GM12801 (cell line): ENCODE results near the gene IDH1.

ENCODE experiments used
- TF ChIP-seq, protein P1 (sequence below): IDR thresholded peaks from one replicate; pipeline ENCODE4 v1.5.1; 2011; ENCODE audit warnings: control low read depth; ENCODE audit not compliant: insufficient read length; ENCODE audit errors: extremely low read depth

Gene IDH1

DNA sequence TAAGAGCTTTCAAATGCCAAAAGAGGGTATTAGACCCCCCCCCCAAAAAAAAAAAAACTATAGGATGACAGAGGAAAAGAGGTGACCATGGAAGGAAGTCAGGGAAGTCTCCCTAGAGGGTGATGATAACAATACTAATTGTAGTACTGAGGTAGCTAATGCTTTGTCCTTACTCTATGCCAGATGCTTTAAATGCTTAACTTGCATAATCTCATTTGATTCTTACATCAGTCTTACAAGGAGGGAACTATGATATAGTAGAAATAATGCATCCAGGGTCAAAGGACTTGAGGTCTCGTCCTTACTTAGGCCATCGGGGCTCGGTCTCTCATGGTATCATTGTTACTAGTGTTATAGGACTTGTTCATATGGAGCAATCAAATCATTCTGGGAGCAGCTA lies 9.1 kb downstream of the IDH1 start:
- TF ChIP-seq, protein P1, sequence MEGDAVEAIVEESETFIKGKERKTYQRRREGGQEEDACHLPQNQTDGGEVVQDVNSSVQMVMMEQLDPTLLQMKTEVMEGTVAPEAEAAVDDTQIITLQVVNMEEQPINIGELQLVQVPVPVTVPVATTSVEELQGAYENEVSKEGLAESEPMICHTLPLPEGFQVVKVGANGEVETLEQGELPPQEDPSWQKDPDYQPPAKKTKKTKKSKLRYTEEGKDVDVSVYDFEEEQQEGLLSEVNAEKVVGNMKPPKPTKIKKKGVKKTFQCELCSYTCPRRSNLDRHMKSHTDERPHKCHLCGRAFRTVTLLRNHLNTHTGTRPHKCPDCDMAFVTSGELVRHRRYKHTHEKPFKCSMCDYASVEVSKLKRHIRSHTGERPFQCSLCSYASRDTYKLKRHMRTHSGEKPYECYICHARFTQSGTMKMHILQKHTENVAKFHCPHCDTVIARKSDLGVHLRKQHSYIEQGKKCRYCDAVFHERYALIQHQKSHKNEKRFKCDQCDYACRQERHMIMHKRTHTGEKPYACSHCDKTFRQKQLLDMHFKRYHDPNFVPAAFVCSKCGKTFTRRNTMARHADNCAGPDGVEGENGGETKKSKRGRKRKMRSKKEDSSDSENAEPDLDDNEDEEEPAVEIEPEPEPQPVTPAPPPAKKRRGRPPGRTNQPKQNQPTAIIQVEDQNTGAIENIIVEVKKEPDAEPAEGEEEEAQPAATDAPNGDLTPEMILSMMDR, result no peak

DNA sequence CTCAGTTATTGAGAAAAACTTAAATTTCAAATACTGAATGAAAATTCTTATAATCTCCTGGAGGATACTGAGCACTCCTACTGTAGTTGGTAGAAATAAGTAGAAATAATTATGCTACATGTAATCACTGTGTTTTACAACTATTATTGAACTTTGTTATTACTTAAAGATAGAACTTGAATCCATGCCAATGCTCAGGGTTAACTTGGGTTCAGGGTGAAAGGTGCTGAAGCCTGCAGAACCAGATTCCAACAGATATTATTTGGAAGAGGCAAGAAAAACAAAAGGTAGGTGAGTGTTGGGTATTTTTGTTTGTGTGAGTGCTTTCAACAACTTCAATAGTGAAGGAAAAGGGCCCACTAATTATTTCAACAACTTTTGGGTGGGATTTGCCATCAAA lies 10.4 kb downstream of the IDH1 start:
- TF ChIP-seq, protein P1, result no peak

DNA sequence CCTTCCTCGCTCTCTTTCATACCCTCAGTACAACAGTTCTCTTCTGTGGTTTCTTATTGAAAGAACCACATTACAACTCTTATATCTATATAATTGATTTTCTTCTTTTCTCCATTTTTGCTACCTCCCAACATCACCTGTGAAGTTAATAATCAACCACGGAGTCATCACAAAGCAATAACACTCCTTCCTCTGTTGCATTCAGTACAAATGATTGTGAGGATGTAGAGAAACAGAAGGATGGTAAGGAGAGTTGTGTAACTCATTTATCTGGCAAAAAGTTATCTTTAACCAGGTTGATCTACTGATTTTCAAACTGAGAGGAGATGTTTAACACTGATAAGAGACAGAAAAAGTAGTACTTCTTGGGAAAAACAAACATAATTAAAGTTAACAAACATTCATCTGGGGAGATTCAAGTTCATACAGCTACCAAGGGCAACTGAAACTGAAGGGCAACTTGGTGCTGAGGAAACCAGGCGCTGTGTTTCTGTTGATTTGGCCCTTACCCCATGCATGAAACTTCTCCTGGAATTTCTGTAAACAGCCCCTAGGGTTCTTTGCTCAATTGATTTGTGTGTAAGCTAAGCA lies 14.2 kb downstream of the IDH1 start:
- TF ChIP-seq, protein P1, result no peak

DNA sequence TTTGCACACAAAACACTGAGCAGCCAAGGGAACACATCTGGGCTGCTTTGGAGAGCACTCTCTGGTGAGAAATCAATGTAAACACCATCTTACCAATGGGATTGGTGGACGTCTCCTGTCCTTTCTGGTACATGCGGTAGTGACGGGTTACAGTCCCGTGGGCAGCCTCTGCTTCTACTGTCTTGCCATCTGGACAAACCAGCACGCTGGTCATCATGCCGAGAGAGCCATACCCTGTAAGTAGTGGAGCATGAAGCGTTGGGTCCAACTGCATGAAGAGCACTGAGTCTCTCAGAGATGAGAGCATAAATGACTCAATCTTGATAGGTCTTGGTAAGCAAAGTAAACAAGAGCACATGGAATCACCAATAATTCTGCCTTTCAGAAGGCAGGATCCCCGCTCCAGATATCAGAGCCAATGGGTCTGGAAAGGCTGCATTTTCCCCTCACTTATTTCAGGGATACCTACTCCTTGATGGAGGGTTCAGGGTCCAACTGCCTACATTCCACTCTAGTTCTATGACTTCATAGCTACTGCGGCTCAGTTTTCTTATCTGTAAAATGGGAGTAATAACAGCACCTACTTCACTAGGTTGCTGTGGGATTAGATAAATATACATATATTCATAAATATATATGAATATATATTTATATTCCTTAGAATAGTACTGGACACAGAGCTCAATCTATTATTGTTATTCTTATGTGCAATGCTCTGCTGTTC lies 14.9 kb downstream of the IDH1 start:
- TF ChIP-seq, protein P1, result no peak

DNA sequence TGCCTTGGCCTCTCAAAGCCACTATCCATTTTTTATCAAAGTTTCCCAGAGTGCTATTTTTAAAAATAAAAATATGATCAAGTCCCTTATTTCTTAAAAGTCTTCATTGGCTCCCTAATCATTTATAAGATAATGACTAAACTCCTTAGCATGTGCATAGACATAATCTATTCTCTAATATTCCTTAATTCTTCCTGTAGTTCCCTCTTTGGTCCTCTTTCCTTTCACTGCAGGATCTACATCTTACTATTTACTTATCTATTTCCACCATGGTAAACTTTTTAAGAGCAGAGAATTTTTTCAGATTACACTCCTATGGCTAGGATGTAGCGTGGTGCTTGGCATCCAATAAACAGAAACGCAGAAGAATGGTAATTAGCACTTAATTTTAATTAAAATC lies 19.0 kb downstream of the IDH1 start:
- TF ChIP-seq, protein P1, result no peak

DNA sequence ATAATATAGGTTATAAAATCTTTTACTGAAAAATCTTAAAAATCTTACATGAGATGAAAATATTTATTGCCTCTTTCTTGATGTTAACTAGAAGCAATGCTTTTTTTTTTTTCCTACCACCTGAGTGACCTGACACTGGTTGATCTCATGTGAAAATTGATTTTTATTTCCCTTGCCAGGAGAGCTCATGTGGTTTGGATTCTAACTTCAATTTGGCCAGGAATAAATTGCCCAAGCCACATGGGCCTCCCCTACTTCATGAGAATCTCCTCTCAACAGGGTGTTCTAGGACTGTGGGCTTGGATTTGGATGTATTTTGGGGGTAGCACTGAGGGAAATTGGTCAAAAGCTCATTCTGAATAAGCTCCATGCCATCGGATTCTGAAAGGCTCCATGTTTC lies 20.1 kb downstream of the IDH1 start:
- TF ChIP-seq, protein P1, result no peak

DNA sequence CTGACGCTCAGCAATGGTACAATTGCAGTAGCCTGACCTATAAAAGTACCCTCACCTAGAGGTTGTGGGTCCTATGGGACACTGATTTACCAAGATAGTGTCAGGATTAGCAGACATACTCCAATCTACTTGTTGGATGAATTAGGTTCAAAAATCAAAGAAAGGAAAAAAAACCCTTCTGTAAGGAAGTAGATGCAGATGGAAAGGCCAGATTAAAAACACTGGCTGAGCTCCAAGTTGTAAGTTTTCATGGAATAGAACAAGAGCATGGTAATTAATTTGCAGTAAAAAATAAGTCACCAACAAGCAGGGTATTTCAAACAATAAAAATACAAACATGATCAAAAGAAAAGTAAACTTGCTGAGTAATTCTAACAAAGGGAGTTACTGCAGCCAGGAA lies 26.4 kb downstream of the IDH1 start:
- TF ChIP-seq, protein P1, result no peak
